Neuron (in vitro differentiated cells): ENCODE data around the gene GLYAT.
"Not testable (repeated sequence)": the region's sequence is repeated elsewhere in the genome, so short reads cannot be mapped to it uniquely, and the experiment has no call there.

Experiments used
- H2AFZ ChIP-seq: one replicate; pipeline ENCODE4 v1.6.1; 2013; ENCODE audit warnings: low read depth, mild to moderate bottlenecking, inconsistent platforms, low read length, moderate library complexity
- H3K27me3 ChIP-seq: one replicate; pipeline ENCODE4 v1.6.1; 2013; ENCODE audit warnings: low read length; ENCODE audit not compliant: insufficient read depth
- H3K36me3 ChIP-seq: one replicate; pipeline ENCODE4 v1.6.1; 2013; ENCODE audit warnings: low read length; ENCODE audit not compliant: insufficient read depth
- H3K4me1 ChIP-seq: one replicate; pipeline ENCODE4 v1.6.1; 2013; ENCODE audit warnings: low read length; ENCODE audit not compliant: insufficient read depth
- H3K4me3 ChIP-seq: 2 replicates; pipeline ENCODE4 v1.5.1; 2013; ENCODE audit warnings: mild to moderate bottlenecking, low read length, moderate library complexity
- H3K9me3 ChIP-seq: one replicate; pipeline ENCODE4 v1.6.1; 2013; ENCODE audit warnings: low read length

Gene GLYAT

GRCh38 chr11:58734681-58735490 is 3.1 kb upstream of the GLYAT start:
- H3K36me3 ChIP-seq: no peaks in the 10 kb centered on the region
- H3K9me3 ChIP-seq: no peaks in the 10 kb centered on the region
- H3K4me1 ChIP-seq: peaks cover 5% of the 10 kb centered on the region
- H3K27me3 ChIP-seq: no peaks in the 10 kb centered on the region
- no peak overlapping the region for H3K4me3 ChIP-seq
- H2AFZ ChIP-seq: no peak overlapping the region

GRCh38 chr11:58730507-58731089 is 1.1 kb downstream of the GLYAT start:
- H3K36me3 ChIP-seq: no peaks in the 10 kb centered on the region
- H2AFZ ChIP-seq: no peak overlapping the region
- H3K4me3 ChIP-seq: no peak overlapping the region
- peaks cover 5% of the 10 kb centered on the region for H3K4me1 ChIP-seq
- no peaks in the 10 kb centered on the region for H3K9me3 ChIP-seq
- no peaks in the 10 kb centered on the region for H3K27me3 ChIP-seq

- H3K4me1 ChIP-seq: peaks cover 3% of the 10 kb centered on the region
- H3K36me3 ChIP-seq: no peaks in the 10 kb centered on the region
- no peak overlapping the region for H2AFZ ChIP-seq
- H3K9me3 ChIP-seq: no peaks in the 10 kb centered on the region
- H3K27me3 ChIP-seq: no peaks in the 10 kb centered on the region
- no peak overlapping the region for H3K4me3 ChIP-seq
These were observed 4.3 kb downstream of the GLYAT start for GRCh38 chr11:58727415-58727797.

- Histone ChIP-seq H2AFZ (no peak overlapping the region), H3K9me3 (no peaks in the 10 kb centered on the region), H3K36me3 (no peaks in the 10 kb centered on the region), H3K27me3 (no peaks in the 10 kb centered on the region), H3K4me3 (no peak overlapping the region), H3K4me1 (no peaks in the 10 kb centered on the region)
These were observed 4.9 kb downstream of the GLYAT start for GRCh38 chr11:58726737-58727414.

- no peaks in the 10 kb centered on the region for H3K27me3 ChIP-seq
- no peaks in the 10 kb centered on the region for H3K9me3 ChIP-seq
These were observed 12.2 kb downstream of the GLYAT start for GRCh38 chr11:58719406-58720117.

GRCh38 chr11:58712531-58712930 is 19.2 kb downstream of the GLYAT start:
- H3K36me3 ChIP-seq: no peaks in the 10 kb centered on the region
- H2AFZ ChIP-seq: no peak overlapping the region
- H3K27me3 ChIP-seq: no peaks in the 10 kb centered on the region
- no peak overlapping the region for H3K4me3 ChIP-seq
- H3K4me1 ChIP-seq: peaks cover 8% of the 10 kb centered on the region
- H3K9me3 ChIP-seq: no peaks in the 10 kb centered on the region

More at GRCh38 chr11:58719406-58720117, 12.2 kb downstream of the GLYAT start:
- Histone ChIP-seq H2AFZ (no peak overlapping the region), H3K4me1 (no peaks in the 10 kb centered on the region), H3K36me3 (no peaks in the 10 kb centered on the region), H3K4me3 (no peak overlapping the region)

GRCh38 chr11:58711832-58712231 is 19.9 kb downstream of the GLYAT start:
- Histone ChIP-seq H3K9me3 (no peaks in the 10 kb centered on the region), H3K27me3 (no peaks in the 10 kb centered on the region), H3K4me3 (no peak overlapping the region), H3K4me1 (peaks cover 8% of the 10 kb centered on the region), H3K36me3 (no peaks in the 10 kb centered on the region), H2AFZ (no peak overlapping the region)

GRCh38 chr11:58707767-58708166 is 24.0 kb downstream of the GLYAT start:
- Histone ChIP-seq H3K36me3 (no peaks in the 10 kb centered on the region), H3K4me3 (no peak overlapping the region), H2AFZ (no peak overlapping the region), H3K4me1 (peaks cover 8% of the 10 kb centered on the region), H3K9me3 (no peaks in the 10 kb centered on the region), H3K27me3 (no peaks in the 10 kb centered on the region)

GRCh38 chr11:58696825-58697224 is 34.9 kb downstream of the GLYAT start:
- H2AFZ ChIP-seq, H3K4me1 ChIP-seq, H3K9me3 ChIP-seq, H3K4me3 ChIP-seq, H3K27me3 ChIP-seq, H3K36me3 ChIP-seq: not testable (repeated sequence)

GRCh38 chr11:58693026-58693425 is 38.7 kb downstream of the GLYAT start:
- no peak overlapping the region for H2AFZ ChIP-seq
- H3K9me3 ChIP-seq: no peaks in the 10 kb centered on the region
- H3K4me3 ChIP-seq: no peak overlapping the region
- peaks cover 5% of the 10 kb centered on the region for H3K27me3 ChIP-seq
- no peaks in the 10 kb centered on the region for H3K4me1 ChIP-seq
- H3K36me3 ChIP-seq: no peaks in the 10 kb centered on the region

GRCh38 chr11:58691675-58692074 is 40.1 kb downstream of the GLYAT start:
- Histone ChIP-seq H3K27me3 (peaks cover 5% of the 10 kb centered on the region), H3K4me3 (no peak overlapping the region), H3K4me1 (no peaks in the 10 kb centered on the region), H2AFZ (no peak overlapping the region), H3K9me3 (no peaks in the 10 kb centered on the region), H3K36me3 (no peaks in the 10 kb centered on the region)

- no peak overlapping the region for H2AFZ ChIP-seq
- no peaks in the 10 kb centered on the region for H3K36me3 ChIP-seq
- H3K27me3 ChIP-seq: peaks cover 5% of the 10 kb centered on the region
- H3K9me3 ChIP-seq: no peaks in the 10 kb centered on the region
- no peak overlapping the region for H3K4me3 ChIP-seq
- H3K4me1 ChIP-seq: no peaks in the 10 kb centered on the region
These were observed 42.8 kb downstream of the GLYAT start for GRCh38 chr11:58688789-58689503.
